Measurements from ENCODE around the gene NPDC1.
"Not testable (repeated sequence)": the region's sequence is repeated elsewhere in the genome, so short reads cannot be mapped to it uniquely, and the experiment has no call there.

NPDC1 gene

GRCh38 chr9:137011907-137012675 lies 33.9 kb downstream of the NPDC1 start:
- H3K27ac ChIP-seq (ENCODE audit: low read depth in 2 of 2, low read length in 2 of 2), result no peak overlapping the region
- H3K4me3 ChIP-seq (ENCODE audit: low read length in 2 of 2), result no peak overlapping the region
- H3K9me3 ChIP-seq (ENCODE audit: control insufficient read depth in 2 of 2, low read length in 2 of 2), result no peaks in the 10 kb centered on the region
- no peaks in the 10 kb centered on the region for H3K27me3 ChIP-seq (ENCODE audit: control insufficient read depth in 2 of 2, insufficient read depth in 2 of 2, low read length in 2 of 2)
- no peaks in the 10 kb centered on the region for H3K4me1 ChIP-seq (ENCODE audit: control insufficient read depth in 2 of 2, insufficient read depth in 2 of 2, low read length in 2 of 2)
- no peak overlapping the region for H3K9ac ChIP-seq (ENCODE audit: low read depth in 1 of 2, low read length in 2 of 2)
- peaks cover 11 to 17% of the 10 kb centered on the region in 2 donors for H3K36me3 ChIP-seq (ENCODE audit: control insufficient read depth in 2 of 2, insufficient read depth in 2 of 2, low read length in 2 of 2)

GRCh38 chr9:137011156-137011555 lies 34.8 kb downstream of the NPDC1 start:
- Histone ChIP-seq H3K9ac (ENCODE audit: low read depth in 1 of 2, low read length in 2 of 2) (no peak overlapping the region), H3K27ac (ENCODE audit: low read depth in 2 of 2, low read length in 2 of 2) (no peak overlapping the region), H3K9me3 (ENCODE audit: control insufficient read depth in 2 of 2, low read length in 2 of 2) (no peaks in the 10 kb centered on the region), H3K27me3 (ENCODE audit: control insufficient read depth in 2 of 2, insufficient read depth in 2 of 2, low read length in 2 of 2) (no peaks in the 10 kb centered on the region), H3K36me3 (ENCODE audit: control insufficient read depth in 2 of 2, insufficient read depth in 2 of 2, low read length in 2 of 2) (peaks cover 9% of the 10 kb centered on the region in 2 donors), H3K4me3 (ENCODE audit: low read length in 2 of 2) (no peak overlapping the region), H3K4me1 (ENCODE audit: control insufficient read depth in 2 of 2, insufficient read depth in 2 of 2, low read length in 2 of 2) (no peaks in the 10 kb centered on the region)

GRCh38 chr9:137009938-137010732 lies 35.8 kb downstream of the NPDC1 start:
- Histone ChIP-seq H3K27ac (ENCODE audit: low read depth in 2 of 2, low read length in 2 of 2) (no peak overlapping the region), H3K9ac (ENCODE audit: low read depth in 1 of 2, low read length in 2 of 2) (no peak overlapping the region), H3K36me3 (ENCODE audit: control insufficient read depth in 2 of 2, insufficient read depth in 2 of 2, low read length in 2 of 2) (peaks cover 6 to 7% of the 10 kb centered on the region in 2 donors), H3K9me3 (ENCODE audit: control insufficient read depth in 2 of 2, low read length in 2 of 2) (no peaks in the 10 kb centered on the region), H3K27me3 (ENCODE audit: control insufficient read depth in 2 of 2, insufficient read depth in 2 of 2, low read length in 2 of 2) (no peaks in the 10 kb centered on the region), H3K4me3 (ENCODE audit: low read length in 2 of 2) (no peak overlapping the region), H3K4me1 (ENCODE audit: control insufficient read depth in 2 of 2, insufficient read depth in 2 of 2, low read length in 2 of 2) (no peaks in the 10 kb centered on the region)

GRCh38 chr9:137009217-137009616 lies 36.8 kb downstream of the NPDC1 start:
- Histone ChIP-seq H3K9me3 (ENCODE audit: control insufficient read depth in 2 of 2, low read length in 2 of 2) (no peaks in the 10 kb centered on the region), H3K9ac (ENCODE audit: low read depth in 1 of 2, low read length in 2 of 2) (no peak overlapping the region), H3K4me3 (ENCODE audit: low read length in 2 of 2) (no peak overlapping the region), H3K27ac (ENCODE audit: low read depth in 2 of 2, low read length in 2 of 2) (no peak overlapping the region), H3K27me3 (ENCODE audit: control insufficient read depth in 2 of 2, insufficient read depth in 2 of 2, low read length in 2 of 2) (no peaks in the 10 kb centered on the region), H3K4me1 (ENCODE audit: control insufficient read depth in 2 of 2, insufficient read depth in 2 of 2, low read length in 2 of 2) (no peaks in the 10 kb centered on the region), H3K36me3 (ENCODE audit: control insufficient read depth in 2 of 2, insufficient read depth in 2 of 2, low read length in 2 of 2) (peaks cover 6 to 7% of the 10 kb centered on the region in 2 donors)

- H3K9ac ChIP-seq (ENCODE audit: low read depth in 1 of 2, low read length in 2 of 2), result no peak overlapping the region
- H3K4me1 ChIP-seq (ENCODE audit: control insufficient read depth in 2 of 2, insufficient read depth in 2 of 2, low read length in 2 of 2), result no peaks in the 10 kb centered on the region
- H3K27me3 ChIP-seq (ENCODE audit: control insufficient read depth in 2 of 2, insufficient read depth in 2 of 2, low read length in 2 of 2), result no peaks in the 10 kb centered on the region
- H3K27ac ChIP-seq (ENCODE audit: low read depth in 2 of 2, low read length in 2 of 2), result no peak overlapping the region
- no peaks in the 10 kb centered on the region for H3K9me3 ChIP-seq (ENCODE audit: control insufficient read depth in 2 of 2, low read length in 2 of 2)
- no peak overlapping the region for H3K4me3 ChIP-seq (ENCODE audit: low read length in 2 of 2)
- peaks cover 3 to 6% of the 10 kb centered on the region in 2 donors for H3K36me3 ChIP-seq (ENCODE audit: control insufficient read depth in 2 of 2, insufficient read depth in 2 of 2, low read length in 2 of 2)
These were observed 37.7 kb downstream of the NPDC1 start for GRCh38 chr9:137008312-137008711.

GRCh38 chr9:137007816-137008270 lies 38.1 kb downstream of the NPDC1 start:
- Histone ChIP-seq H3K27me3 (ENCODE audit: control insufficient read depth in 2 of 2, insufficient read depth in 2 of 2, low read length in 2 of 2) (no peaks in the 10 kb centered on the region), H3K9me3 (ENCODE audit: control insufficient read depth in 2 of 2, low read length in 2 of 2) (no peaks in the 10 kb centered on the region), H3K36me3 (ENCODE audit: control insufficient read depth in 2 of 2, insufficient read depth in 2 of 2, low read length in 2 of 2) (peaks cover 3 to 6% of the 10 kb centered on the region in 2 donors), H3K9ac (ENCODE audit: low read depth in 1 of 2, low read length in 2 of 2) (no peak overlapping the region), H3K27ac (ENCODE audit: low read depth in 2 of 2, low read length in 2 of 2) (no peak overlapping the region), H3K4me1 (ENCODE audit: control insufficient read depth in 2 of 2, insufficient read depth in 2 of 2, low read length in 2 of 2) (no peaks in the 10 kb centered on the region), H3K4me3 (ENCODE audit: low read length in 2 of 2) (no peak overlapping the region)

GRCh38 chr9:137007108-137007815 lies 38.7 kb downstream of the NPDC1 start:
- H3K27me3 ChIP-seq (ENCODE audit: control insufficient read depth in 2 of 2, insufficient read depth in 2 of 2, low read length in 2 of 2), result no peaks in the 10 kb centered on the region
- H3K36me3 ChIP-seq (ENCODE audit: control insufficient read depth in 2 of 2, insufficient read depth in 2 of 2, low read length in 2 of 2), result peaks cover under 1 to 4% of the 10 kb centered on the region in 2 donors
- no peaks in the 10 kb centered on the region for H3K4me1 ChIP-seq (ENCODE audit: control insufficient read depth in 2 of 2, insufficient read depth in 2 of 2, low read length in 2 of 2)
- H3K4me3 ChIP-seq (ENCODE audit: low read length in 2 of 2), result no peak overlapping the region
- H3K9me3 ChIP-seq (ENCODE audit: control insufficient read depth in 2 of 2, low read length in 2 of 2), result no peaks in the 10 kb centered on the region
- no peak overlapping the region for H3K9ac ChIP-seq (ENCODE audit: low read depth in 1 of 2, low read length in 2 of 2)
- no peak overlapping the region for H3K27ac ChIP-seq (ENCODE audit: low read depth in 2 of 2, low read length in 2 of 2)

- Histone ChIP-seq H3K9ac (ENCODE audit: low read depth in 1 of 2, low read length in 2 of 2) (no peak overlapping the region), H3K36me3 (ENCODE audit: control insufficient read depth in 2 of 2, insufficient read depth in 2 of 2, low read length in 2 of 2) (peaks cover 0 to 4% of the 10 kb centered on the region in 2 donors), H3K27ac (ENCODE audit: low read depth in 2 of 2, low read length in 2 of 2) (no peak overlapping the region), H3K9me3 (ENCODE audit: control insufficient read depth in 2 of 2, low read length in 2 of 2) (no peaks in the 10 kb centered on the region), H3K27me3 (ENCODE audit: control insufficient read depth in 2 of 2, insufficient read depth in 2 of 2, low read length in 2 of 2) (peaks cover 0 to 3% of the 10 kb centered on the region in 2 donors), H3K4me1 (ENCODE audit: control insufficient read depth in 2 of 2, insufficient read depth in 2 of 2, low read length in 2 of 2) (no peaks in the 10 kb centered on the region), H3K4me3 (ENCODE audit: low read length in 2 of 2) (no peak overlapping the region)
These were observed 39.6 kb downstream of the NPDC1 start for GRCh38 chr9:137006116-137007003.

GRCh38 chr9:137004285-137004684 lies 41.7 kb downstream of the NPDC1 start:
- not testable (repeated sequence) for H3K27ac ChIP-seq (ENCODE audit: low read depth in 2 of 2, low read length in 2 of 2); H3K27me3 ChIP-seq (ENCODE audit: control insufficient read depth in 2 of 2, insufficient read depth in 2 of 2, low read length in 2 of 2); H3K4me3 ChIP-seq (ENCODE audit: low read length in 2 of 2); H3K36me3 ChIP-seq (ENCODE audit: control insufficient read depth in 2 of 2, insufficient read depth in 2 of 2, low read length in 2 of 2); H3K9me3 ChIP-seq (ENCODE audit: control insufficient read depth in 2 of 2, low read length in 2 of 2); H3K9ac ChIP-seq (ENCODE audit: low read depth in 1 of 2, low read length in 2 of 2); H3K4me1 ChIP-seq (ENCODE audit: control insufficient read depth in 2 of 2, insufficient read depth in 2 of 2, low read length in 2 of 2)

Data from mucosa of rectum (tissue), 2 donors.